ENCODE measurements around the gene NEK11. TPM values are rescaled to one million over a fixed set of nuclear protein-coding genes. Genes with fewer than 3 reads are reported as not detected.

NEK11 gene
- 10 to 100 TPM in 2 of 5 donors, 1 to 10 TPM in 1, under 1 TPM in 1, not detected in 1; 0.45 to 24.2 (median 8.3) TPM for total RNA-seq
- polyA plus RNA-seq: 1 to 10 TPM; 1.6 to 2.3 (median 1.6) TPM
- long read RNA-seq, donor 1: 0 reads
- long read RNA-seq, donor 2: 0 reads
- long read RNA-seq, donor 3: 0 reads
- long read RNA-seq, donor 4: 0 reads
- long read RNA-seq, donor 5, partial matches to known transcripts: 5 of 5 reads
- long read RNA-seq, donor 5, other reads (novel, unspliced or antisense): 0 of 5 reads
- long read RNA-seq, donor 6: 0 reads
- long read RNA-seq, donor 7: 0 reads
- long read RNA-seq, donor 8: 0 reads
- long read RNA-seq, donor 9: 0 reads
- long read RNA-seq, donor 10: 0 reads

- peak; percentile 90 to 97 for DNase-seq
- Histone ChIP-seq H3K36me3 (peaks cover 0 to 9% (median 9%) of the 10 kb centered on the region in 4 donors), H3K9me3 (no peaks in the 10 kb centered on the region), H3K27ac (peak within 1 kb of the TSS; percentile 88 to 94 (median 92)), H3K4me3 (peak within 1 kb of the TSS; percentile 60 to 70 (median 68)), H3K4me1 (peaks cover 9 to 54% (median 34%) of the 10 kb centered on the region in 4 donors), H3K27me3 (no peaks in the 10 kb centered on the region)
- intact Hi-C loops (cut with DNase I; ENCODE audit: low total_unique reads): no loop called here
- WGBS, 5 donors: 0 to 1% (median 1%) methylated on average over 24 to 56 of the region's 56 CpGs
- TF ChIP-seq POLR2AphosphoS5 (IDR thresholded peaks at IDR 0.05): peak; percentile 71 to 90 (median 79)
- no peak for TF ChIP-seq POLR2A (IDR thresholded peaks at IDR 0.05)
These were observed at the start of gene NEK11, which contains the start of gene ASTE1 for GRCh38 chr3:131026321-131027151. Gene NEK11, plus strand, starts transcription at chr3:131026877. Its CDS starts 2,832 bp downstream, at chr3:131029709. Gene ASTE1, minus strand, starts transcription at chr3:131026825. Its CDS starts 1,519 bp downstream, at chr3:131025306.

GRCh38 chr3:130979117-130979516 is 47.6 kb upstream of the NEK11 start:
- Histone ChIP-seq H3K27me3 (no peaks in the 10 kb centered on the region), H3K4me1 (no peaks in the 10 kb centered on the region), H3K9me3 (no peaks in the 10 kb centered on the region), H3K27ac (no peak overlapping the region), H3K36me3 (peaks cover 0 to 67% (median 59%) of the 10 kb centered on the region in 4 donors), H3K4me3 (no peak overlapping the region)
- TF ChIP-seq CTCF (IDR thresholded peaks at IDR 0.05) (no peak), EP300 (IDR thresholded peaks at IDR 0.05) (no peak), POLR2AphosphoS5 (IDR thresholded peaks at IDR 0.05) (no peak), POLR2A (IDR thresholded peaks at IDR 0.05) (no peak)
- intact Hi-C loops (cut with DNase I; ENCODE audit: low total_unique reads): no loop called here
- 91 to 98% (median 93%) methylated on average over 2 of the region's 2 CpGs for WGBS, 5 donors
- DNase-seq: no peak

GRCh38 chr3:130981469-130981868 is 45.2 kb upstream of the NEK11 start:
- TF ChIP-seq EP300 (IDR thresholded peaks at IDR 0.05) (no peak), CTCF (IDR thresholded peaks at IDR 0.05) (no peak), POLR2A (IDR thresholded peaks at IDR 0.05) (no peak), POLR2AphosphoS5 (IDR thresholded peaks at IDR 0.05) (no peak)
- intact Hi-C loops (cut with DNase I; ENCODE audit: low total_unique reads): no loop called here
- WGBS, 5 donors: 84 to 92% (median 91%) methylated on average over 2 of the region's 2 CpGs

GRCh38 chr3:130990282-130990681 is 36.4 kb upstream of the NEK11 start:
- Histone ChIP-seq H3K27ac (no peak overlapping the region), H3K4me1 (no peaks in the 10 kb centered on the region), H3K36me3 (peaks cover 7 to 41% (median 38%) of the 10 kb centered on the region in 4 donors), H3K27me3 (no peaks in the 10 kb centered on the region), H3K9me3 (no peaks in the 10 kb centered on the region), H3K4me3 (no peak overlapping the region)
- DNase-seq: no peak
- intact Hi-C loops (cut with DNase I; ENCODE audit: low total_unique reads): no loop called here
- WGBS, 5 donors: 68 to 84% (median 70%) methylated on average over 5 of the region's 5 CpGs
- TF ChIP-seq CTCF (IDR thresholded peaks at IDR 0.05): no peak
- TF ChIP-seq POLR2A (IDR thresholded peaks at IDR 0.05): no peak
- TF ChIP-seq POLR2AphosphoS5 (IDR thresholded peaks at IDR 0.05): no peak

More at GRCh38 chr3:130981469-130981868, 45.2 kb upstream of the NEK11 start:
- Histone ChIP-seq H3K4me3 (no peak overlapping the region), H3K27ac (no peak overlapping the region), H3K36me3 (peaks cover 0 to 50% (median 37%) of the 10 kb centered on the region in 4 donors), H3K27me3 (no peaks in the 10 kb centered on the region), H3K9me3 (no peaks in the 10 kb centered on the region), H3K4me1 (no peaks in the 10 kb centered on the region)
- DNase-seq: no peak
